ENCODE measurements around the gene FILIP1L. TPM values are rescaled to one million over a fixed set of nuclear protein-coding genes. Genes with fewer than 3 reads are reported as not detected.

FILIP1L gene
- total RNA-seq, 1 experiment from 2014 or later = 0.17 TPM

GRCh38 chr3:99923873-99924272 is 190.4 kb downstream of the FILIP1L start (continued):
- TF ChIP-seq REST (IDR thresholded peaks at IDR 0.05; ENCODE audit: low read depth) (no peak), POLR2A (IDR thresholded peaks at IDR 0.05; ENCODE audit: borderline replicate concordance, extremely low read depth, insufficient read depth, insufficient read length) (no peak), ZNF274 (IDR thresholded peaks at IDR 0.05; ENCODE audit: low read depth, low read length) (no peak)

- no peaks in the 10 kb centered on the region for H3K36me3 ChIP-seq (ENCODE audit: control insufficient read depth in 1 of 2, insufficient read depth in 2 of 2, low read length in 2 of 2)
- ATAC-seq (no peak), DNase-seq (ENCODE audit: low read depth, low spot score) (no peak)
- no peak overlapping the region for H3K4me2 ChIP-seq (ENCODE audit: low read length)
- H3K4me1 ChIP-seq (ENCODE audit: control insufficient read depth in 1 of 2, insufficient read depth in 2 of 2, low read length in 2 of 2) = peaks cover 0 to 8% of the 10 kb centered on the region in 2 experiments; a peak in 2 of 4 replicates
- H3K27ac ChIP-seq (ENCODE audit: low read depth, low read length) = no peak overlapping the region
- no peaks in the 10 kb centered on the region for H3K9me2 ChIP-seq (ENCODE audit: insufficient read depth)
- ChIA-PET POLR2A (no interaction called here), CTCF (no interaction called here), RAD21 (ENCODE audit: low non-redundant PET in 1 of 2, low total read pairs in 2 of 2, uncharacterized antibody in 2 of 2, unreplicated experiment in 2 of 2) (no interaction called here)
- H3K9me3 ChIP-seq (ENCODE audit: control insufficient read depth in 1 of 2, insufficient read depth in 1 of 2, low read depth in 1 of 2, low read length in 2 of 2) = no peaks in the 10 kb centered on the region
- H3K9ac ChIP-seq (ENCODE audit: low read length) = no peak overlapping the region
- H3K79me2 ChIP-seq (ENCODE audit: insufficient read depth, low read length) = peaks cover 4% of the 10 kb centered on the region; the same call in 1 of the 2 replicates
- no peak overlapping the region for H2AFZ ChIP-seq (ENCODE audit: low read depth, low read length, poor library complexity, severe bottlenecking)
- no peak overlapping the region for H3K4me3 ChIP-seq (replicated peaks in 1 of 2; ENCODE audit: low read depth in 1 of 2, low read length in 2 of 2)
- TF ChIP-seq SP1 (IDR thresholded peaks at IDR 0.05; ENCODE audit: low read depth) (no peak), ZBTB33 (IDR thresholded peaks at IDR 0.05; ENCODE audit: extremely low read depth, insufficient replicate concordance, low read length) (no peak), YY1 (IDR thresholded peaks at IDR 0.05; ENCODE audit: extremely low read depth, insufficient replicate concordance, low read depth, low read length) (no peak), SRF (IDR thresholded peaks at IDR 0.05; ENCODE audit: low read depth) (no peak), REST (IDR thresholded peaks at IDR 0.05; ENCODE audit: low read depth) (no peak), SIN3A (IDR thresholded peaks at IDR 0.05; ENCODE audit: low read depth) (no peak)
- no peaks in the 10 kb centered on the region for H3K27me3 ChIP-seq (ENCODE audit: insufficient read depth, low read length)
- intact Hi-C loops (cut with micrococcal nuclease) = no loop called here
- no peaks in the 10 kb centered on the region for H4K20me1 ChIP-seq (ENCODE audit: insufficient read depth)
- no TSS peak for BruUV-seq (replicated peaks)
These were observed 192.3 kb downstream of the FILIP1L start for GRCh38 chr3:99921986-99922385.

Data from HCT116 (cell line).